Measurements from ENCODE around the gene AMPD2. TPM values are rescaled to one million over a fixed set of nuclear protein-coding genes. Genes with fewer than 3 reads are reported as not detected.
"Not testable (repeated sequence)": the region's sequence is repeated elsewhere in the genome, so short reads cannot be mapped to it uniquely, and the experiment has no call there.

AMPD2 gene
- total and polyA plus RNA-seq, 2 donors (not counting 3 experiments of a cell fraction or from before 2014, with no cell fraction given), result 69.4 TPM

- CTCF ChIA-PET, result interaction anchor here (1.0 to 1.1 kb wide), 2 partner anchors 31 to 314 kb away, joined by 5 read pairs; partner anchors contain the start of gene AHCYL1
- no peak overlapping the region for H3K4me3 ChIP-seq (replicated peaks in 1 of 3; ENCODE audit: insufficient read depth in 1 of 3, low read depth in 1 of 3, low read length in 3 of 3)
- DNase-seq (ENCODE audit: low read depth, low spot score), result peak; percentile 0
Measured at GRCh38 chr1:109671067-109671466, 51.4 kb downstream of the AMPD2 start.

GRCh38 chr1:109673861-109674260 lies 54.2 kb downstream of the AMPD2 start:
- CTCF ChIA-PET, FAIRE-seq: not testable (repeated sequence)

More at GRCh38 chr1:109671067-109671466, 51.4 kb downstream of the AMPD2 start:
- no peak overlapping the region for H3K4me2 ChIP-seq (ENCODE audit: insufficient read depth, low read length)
- H3K36me3 ChIP-seq (ENCODE audit: control insufficient read depth in 2 of 2, extremely low read depth in 1 of 2, insufficient read depth in 2 of 2, low read length in 2 of 2), result no peaks in the 10 kb centered on the region
- no peak overlapping the region for H3K9ac ChIP-seq (replicated peaks; ENCODE audit: extremely low read depth, insufficient read depth, low read length)
- no peaks in the 10 kb centered on the region for H3K79me2 ChIP-seq (ENCODE audit: control insufficient read depth, insufficient read depth, low read length)
- intact Hi-C loops (cut with micrococcal nuclease), result no loop called here
- no peaks in the 10 kb centered on the region for H3K9me3 ChIP-seq (replicated peaks; ENCODE audit: control insufficient read depth, insufficient read depth, low read length)
- no peak overlapping the region for H3K27ac ChIP-seq (ENCODE audit: insufficient read depth, low read depth, low read length)
- no peak for FAIRE-seq
- no peaks in the 10 kb centered on the region for H3K9me1 ChIP-seq (replicated peaks; ENCODE audit: control insufficient read depth, extremely low read depth, insufficient read depth, low read length)
- peaks cover 5% of the 10 kb centered on the region for H3K4me1 ChIP-seq (ENCODE audit: control insufficient read depth, extremely low read depth, insufficient read depth, low read length)
- H4K20me1 ChIP-seq (replicated peaks; ENCODE audit: control insufficient read depth, extremely low read depth, insufficient read depth, low read length), result no peaks in the 10 kb centered on the region
- TF ChIP-seq JUN (IDR thresholded peaks at IDR 0.05; ENCODE audit: borderline replicate concordance, insufficient read depth, insufficient read length, low read depth) (no peak), MYC (IDR thresholded peaks at IDR 0.05; ENCODE audit: low read depth, low read length) (no peak), GATA2 (IDR thresholded peaks at IDR 0.05; ENCODE audit: insufficient read depth, insufficient read length, low read depth, low read length) (no peak), EZH2 (IDR thresholded peaks at IDR 0.05; ENCODE audit: borderline replicate concordance, low read depth, low read length, severe bottlenecking) (no peak), POLR2A (IDR thresholded peaks at IDR 0.05; ENCODE audit: low read depth, low read length) (no peak), POLR2AphosphoS5 (IDR thresholded peaks at IDR 0.05; ENCODE audit: insufficient read depth, low read depth, low read length) (no peak)
- TF ChIP-seq, protein P1, sequence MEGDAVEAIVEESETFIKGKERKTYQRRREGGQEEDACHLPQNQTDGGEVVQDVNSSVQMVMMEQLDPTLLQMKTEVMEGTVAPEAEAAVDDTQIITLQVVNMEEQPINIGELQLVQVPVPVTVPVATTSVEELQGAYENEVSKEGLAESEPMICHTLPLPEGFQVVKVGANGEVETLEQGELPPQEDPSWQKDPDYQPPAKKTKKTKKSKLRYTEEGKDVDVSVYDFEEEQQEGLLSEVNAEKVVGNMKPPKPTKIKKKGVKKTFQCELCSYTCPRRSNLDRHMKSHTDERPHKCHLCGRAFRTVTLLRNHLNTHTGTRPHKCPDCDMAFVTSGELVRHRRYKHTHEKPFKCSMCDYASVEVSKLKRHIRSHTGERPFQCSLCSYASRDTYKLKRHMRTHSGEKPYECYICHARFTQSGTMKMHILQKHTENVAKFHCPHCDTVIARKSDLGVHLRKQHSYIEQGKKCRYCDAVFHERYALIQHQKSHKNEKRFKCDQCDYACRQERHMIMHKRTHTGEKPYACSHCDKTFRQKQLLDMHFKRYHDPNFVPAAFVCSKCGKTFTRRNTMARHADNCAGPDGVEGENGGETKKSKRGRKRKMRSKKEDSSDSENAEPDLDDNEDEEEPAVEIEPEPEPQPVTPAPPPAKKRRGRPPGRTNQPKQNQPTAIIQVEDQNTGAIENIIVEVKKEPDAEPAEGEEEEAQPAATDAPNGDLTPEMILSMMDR (IDR thresholded peaks at IDR 0.05; ENCODE audit: extremely low read depth in 1 of 2, insufficient read depth in 1 of 2, low read depth in 1 of 2, low read length in 2 of 2), result no peak
- TF ChIP-seq, protein P2, sequence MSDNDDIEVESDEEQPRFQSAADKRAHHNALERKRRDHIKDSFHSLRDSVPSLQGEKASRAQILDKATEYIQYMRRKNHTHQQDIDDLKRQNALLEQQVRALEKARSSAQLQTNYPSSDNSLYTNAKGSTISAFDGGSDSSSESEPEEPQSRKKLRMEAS (IDR thresholded peaks at IDR 0.05; ENCODE audit: insufficient read depth, insufficient read length), result no peak
- BruUV-seq (replicated peaks), result no TSS peak
- dilution Hi-C loops (cut with MboI; ENCODE audit: extremely low pct_ligation_motif_present, low sequenced_read_pairs), result no loop called here
- H2AFZ ChIP-seq (ENCODE audit: low read depth, low read length), result no peak overlapping the region
- no peaks in the 10 kb centered on the region for H3K27me3 ChIP-seq (ENCODE audit: control insufficient read depth in 2 of 2, insufficient read depth in 2 of 2, low read length in 2 of 2)
- POLR2A ChIA-PET, result no interaction called here

GRCh38 chr1:109676683-109677381 lies 57.2 kb downstream of the AMPD2 start:
- H3K9me1 ChIP-seq (replicated peaks; ENCODE audit: control insufficient read depth, extremely low read depth, insufficient read depth, low read length); H3K4me2 ChIP-seq (ENCODE audit: insufficient read depth, low read length); H2AFZ ChIP-seq (ENCODE audit: low read depth, low read length); FAIRE-seq; H3K27ac ChIP-seq (ENCODE audit: insufficient read depth, low read depth, low read length); intact Hi-C loops (cut with micrococcal nuclease); H4K20me1 ChIP-seq (replicated peaks; ENCODE audit: control insufficient read depth, extremely low read depth, insufficient read depth, low read length); H3K9ac ChIP-seq (replicated peaks; ENCODE audit: extremely low read depth, insufficient read depth, low read length); H3K4me1 ChIP-seq (ENCODE audit: control insufficient read depth, extremely low read depth, insufficient read depth, low read length); CTCF ChIA-PET; H3K27me3 ChIP-seq (ENCODE audit: control insufficient read depth in 2 of 2, insufficient read depth in 2 of 2, low read length in 2 of 2); dilution Hi-C loops (cut with MboI; ENCODE audit: extremely low pct_ligation_motif_present, low sequenced_read_pairs); BruUV-seq (replicated peaks); H3K36me3 ChIP-seq (ENCODE audit: control insufficient read depth in 2 of 2, extremely low read depth in 1 of 2, insufficient read depth in 2 of 2, low read length in 2 of 2); H3K9me3 ChIP-seq (replicated peaks; ENCODE audit: control insufficient read depth, insufficient read depth, low read length); H3K4me3 ChIP-seq (replicated peaks in 1 of 3; ENCODE audit: insufficient read depth in 1 of 3, low read depth in 1 of 3, low read length in 3 of 3); POLR2A ChIA-PET; H3K79me2 ChIP-seq (ENCODE audit: control insufficient read depth, insufficient read depth, low read length): not testable (repeated sequence)
- peak; percentile 0 for DNase-seq (ENCODE audit: low read depth, low spot score)

More at GRCh38 chr1:109673861-109674260, 54.2 kb downstream of the AMPD2 start:
- H3K4me2 ChIP-seq (ENCODE audit: insufficient read depth, low read length); H3K9ac ChIP-seq (replicated peaks; ENCODE audit: extremely low read depth, insufficient read depth, low read length); H3K9me1 ChIP-seq (replicated peaks; ENCODE audit: control insufficient read depth, extremely low read depth, insufficient read depth, low read length); H3K9me3 ChIP-seq (replicated peaks; ENCODE audit: control insufficient read depth, insufficient read depth, low read length); intact Hi-C loops (cut with micrococcal nuclease); H3K36me3 ChIP-seq (ENCODE audit: control insufficient read depth in 2 of 2, extremely low read depth in 1 of 2, insufficient read depth in 2 of 2, low read length in 2 of 2); BruUV-seq (replicated peaks); H2AFZ ChIP-seq (ENCODE audit: low read depth, low read length); H3K4me1 ChIP-seq (ENCODE audit: control insufficient read depth, extremely low read depth, insufficient read depth, low read length); H3K27ac ChIP-seq (ENCODE audit: insufficient read depth, low read depth, low read length); H3K4me3 ChIP-seq (replicated peaks in 1 of 3; ENCODE audit: insufficient read depth in 1 of 3, low read depth in 1 of 3, low read length in 3 of 3); H4K20me1 ChIP-seq (replicated peaks; ENCODE audit: control insufficient read depth, extremely low read depth, insufficient read depth, low read length); dilution Hi-C loops (cut with MboI; ENCODE audit: extremely low pct_ligation_motif_present, low sequenced_read_pairs); H3K79me2 ChIP-seq (ENCODE audit: control insufficient read depth, insufficient read depth, low read length); POLR2A ChIA-PET; H3K27me3 ChIP-seq (ENCODE audit: control insufficient read depth in 2 of 2, insufficient read depth in 2 of 2, low read length in 2 of 2): not testable (repeated sequence)
- DNase-seq (ENCODE audit: low read depth, low spot score), result peak; percentile 0
